HepG2 (cell line): ENCODE measurements around the gene FAM50A. TPM values are rescaled to one million over a fixed set of nuclear protein-coding genes. Genes with fewer than 3 reads are reported as not detected.
A peak's percentile ranks its signal among the peaks of the same experiment; 100 is the strongest.

Source experiments
- ARHGAP35 ChIP-seq: sonication (generic); formaldehyde crosslinking; IDR thresholded peaks from 2 replicates; pipeline ENCODE4 v1.9.0; 2022; ENCODE audit warnings: mild to moderate bottlenecking, inconsistent platforms, moderate library complexity, missing genetic modification reagents, borderline replicate concordance
- ATF7-NPFF ChIP-seq: sonication (generic); formaldehyde crosslinking; IDR thresholded peaks from 2 replicates; pipeline ENCODE4 v1.8.1; 2023; ENCODE audit warnings: mild to moderate bottlenecking, low read depth, missing genetic modification reagents, moderate library complexity
- FOXA3 ChIP-seq: IDR thresholded peaks from 2 replicates; pipeline ENCODE4 v1.6.1; 2016; ENCODE audit warnings: missing genetic modification reagents, missing compliant biosample characterization
- HMGXB4 ChIP-seq, 2 experiments: sonication (generic) in 1 of 2; formaldehyde crosslinking in 1 of 2; IDR thresholded peaks; 2 replicates each; pipeline versions ENCODE4 v1.4.0 to v1.6.1; 2018 to 2020; ENCODE audit warnings: missing genetic modification reagents in 2 of 2, borderline replicate concordance in 1 of 2, low read depth in 1 of 2, mild to moderate bottlenecking in 1 of 2, missing biosample characterization in 1 of 2
- HNRNPH1 ChIP-seq: fragments of 200-400 bp; formaldehyde crosslinking; optimal IDR thresholded peaks from 2 replicates; pipeline ENCODE3; 2017; ENCODE audit warnings: mild to moderate bottlenecking, low read depth, low read length
- MYPOP ChIP-seq: sonication (generic); formaldehyde crosslinking; IDR thresholded peaks from 2 replicates; pipeline ENCODE4 v1.8.1; 2023; ENCODE audit warnings: mild to moderate bottlenecking, moderate library complexity, missing genetic modification reagents
- REL ChIP-seq: sonication (generic); formaldehyde crosslinking; conservative IDR thresholded peaks from 2 replicates; pipeline ENCODE4 v1.8.0; 2022; ENCODE audit warnings: mild to moderate bottlenecking, missing genetic modification reagents, moderate library complexity
- SNAPC2 ChIP-seq: sonication (generic); formaldehyde crosslinking; IDR thresholded peaks from 2 replicates; pipeline ENCODE4 v1.8.1; 2022; ENCODE audit warnings: mild to moderate bottlenecking, missing genetic modification reagents
- TFDP1 ChIP-seq: IDR thresholded peaks from 2 replicates; pipeline ENCODE4 v1.6.1; 2016; ENCODE audit warnings: missing compliant biosample characterization, missing genetic modification reagents, borderline replicate concordance
- ZBTB7A ChIP-seq: sonication (generic); formaldehyde crosslinking; IDR thresholded peaks from 2 replicates; pipeline ENCODE4 v1.8.0; 2022; ENCODE audit warnings: mild to moderate bottlenecking, missing genetic modification reagents
- ZNF253 ChIP-seq: sonication (generic); formaldehyde crosslinking; IDR thresholded peaks from 2 replicates; pipeline ENCODE4 v1.8.0; 2022; ENCODE audit warnings: mild to moderate bottlenecking, missing genetic modification reagents, borderline replicate concordance
- ZNF354B ChIP-seq: sonication (generic); formaldehyde crosslinking; IDR thresholded peaks from 2 replicates; pipeline ENCODE4 v1.8.0; 2022; ENCODE audit warnings: mild to moderate bottlenecking, missing genetic modification reagents
- ZNF574 ChIP-seq: sonication (generic); formaldehyde crosslinking; IDR thresholded peaks from 2 replicates; pipeline ENCODE4 v1.4.0; 2020; ENCODE audit warnings: missing genetic modification reagents
- ZNF644 ChIP-seq: IDR thresholded peaks from 2 replicates; pipeline ENCODE4 v1.6.1; 2016; ENCODE audit warnings: low read depth
- ZNF678 ChIP-seq: sonication (generic); formaldehyde crosslinking; IDR thresholded peaks from 2 replicates; pipeline ENCODE4 v1.4.0; 2020; ENCODE audit warnings: mild to moderate bottlenecking, missing genetic modification reagents
- ZNF839 ChIP-seq: sonication (generic); formaldehyde crosslinking; IDR thresholded peaks from 2 replicates; pipeline ENCODE4 v1.4.0; 2020; ENCODE audit warnings: missing genetic modification reagents, mild to moderate bottlenecking, borderline replicate concordance
- ZSCAN5A ChIP-seq: sonication (generic); formaldehyde crosslinking; IDR thresholded peaks from 2 replicates; pipeline ENCODE4 v1.8.0; 2022; ENCODE audit warnings: mild to moderate bottlenecking, missing genetic modification reagents, borderline replicate concordance
- polyA plus RNA-seq, 8 experiments: library from polyadenylated mRNA; depleted of rRNA in 3 of 8; stranded (reverse) in 7 of 8; unstranded in 1 of 8; fragments of >200 nt; fragmentation: Illumina TruSeq in 4 of 8; extraction: Trizol in 4 of 8; gene quantifications; 2 replicates each; pipeline versions ENCODE4 v1.2.1 to v1.2.3, GENCODE V29; 2011 to 2016; ENCODE audit warnings: low read depth in 4 of 8, missing spikeins in 1 of 8, mixed read lengths in 1 of 8; ENCODE audit not compliant: insufficient read depth in 1 of 8
- total RNA-seq, 5 experiments: library from RNA; depleted of rRNA; stranded (reverse); fragments of >200 nt; fragmentation: Illumina TruSeq; extraction: Trizol; gene quantifications; 2 replicates each; pipeline ENCODE4 v1.2.3, GENCODE V29; 2016; ENCODE audit warnings: low read depth in 1 of 5

FAM50A gene
- total and polyA plus RNA-seq, 2 of the 13 experiments (the other 11 are each of a cell fraction or from before 2014, with no cell fraction given): 30.7 to 40.7 TPM

- TF ChIP-seq TFDP1 (peak; percentile 55; the same call in 1 of the 2 replicates), ZNF678 (CRISPR knock-in tag) (no peak), ZNF253 (CRISPR knock-in tag) (no peak), ZBTB7A (CRISPR knock-in tag) (0 out of 2 replicates have a peak, but pooled peaks have one; percentile 37), MYPOP (CRISPR knock-in tag) (no peak; the same call in 1 of the 2 replicates), HNRNPH1 (no peak), FOXA3 (CRISPR knock-in tag) (no peak), ZSCAN5A (CRISPR knock-in tag) (no peak; the same call in 1 of the 2 replicates), ZNF354B (CRISPR knock-in tag) (no peak), ARHGAP35 (CRISPR knock-in tag) (no peak), HMGXB4 (CRISPR knock-in tag; IDR thresholded peaks at IDR 0.05; ENCODE audit: borderline replicate concordance in 1 of 2, low read depth in 1 of 2) (peak in 1 of 2 experiments; percentile 49; a peak in 1 of 4 replicates), ZNF839 (CRISPR knock-in tag) (peak; percentile 57; the same call in 1 of the 2 replicates), ZNF574 (CRISPR knock-in tag) (peak; percentile 99), ZNF644 (CRISPR knock-in tag) (no peak), REL (CRISPR knock-in tag) (no peak), ATF7-NPFF (CRISPR knock-in tag) (no peak), SNAPC2 (CRISPR knock-in tag) (no peak)
Observed at GRCh38 chrX:154397888-154398667, 45.9 kb upstream of the FAM50A start, which contains the start of gene RPL10 (continued).
